ENCODE data around the gene RBFOX1.

RBFOX1 gene

GRCh38 chr16:7335991-7336634 is 3.5 kb downstream of the RBFOX1 start:
- TF ChIP-seq CTCF (IDR thresholded peaks at IDR 0.05; ENCODE audit: low read depth, low read length): no peak
- H3K4me1 ChIP-seq: no peaks in the 10 kb centered on the region

GRCh38 chr16:7336742-7337141 is 4.1 kb downstream of the RBFOX1 start:
- Histone ChIP-seq H3K9me3 (no peaks in the 10 kb centered on the region), H3K4me3 (ENCODE audit: low read depth, low read length) (no peak overlapping the region), H3K36me3 (no peaks in the 10 kb centered on the region), H3K4me1 (no peaks in the 10 kb centered on the region), H3K27me3 (no peaks in the 10 kb centered on the region)
- no peak for TF ChIP-seq CTCF (IDR thresholded peaks at IDR 0.05; ENCODE audit: low read depth, low read length)
- no peak for DNase-seq

More at GRCh38 chr16:7335991-7336634, 3.5 kb downstream of the RBFOX1 start:
- Histone ChIP-seq H3K36me3 (no peaks in the 10 kb centered on the region), H3K27me3 (no peaks in the 10 kb centered on the region), H3K9me3 (no peaks in the 10 kb centered on the region), H3K4me3 (ENCODE audit: low read depth, low read length) (no peak overlapping the region)
- no peak for DNase-seq

- DNase-seq: no peak
- H3K4me1 ChIP-seq: no peaks in the 10 kb centered on the region
- H3K27me3 ChIP-seq: no peaks in the 10 kb centered on the region
- no peak overlapping the region for H3K4me3 ChIP-seq (ENCODE audit: low read depth, low read length)
- H3K9me3 ChIP-seq: no peaks in the 10 kb centered on the region; the same call in 1 of the 2 replicates
- no peaks in the 10 kb centered on the region for H3K36me3 ChIP-seq
- no peak for TF ChIP-seq CTCF (IDR thresholded peaks at IDR 0.05; ENCODE audit: low read depth, low read length)
Measured at GRCh38 chr16:7338826-7339225, 6.2 kb downstream of the RBFOX1 start.

GRCh38 chr16:7339700-7340099 is 7.1 kb downstream of the RBFOX1 start:
- TF ChIP-seq CTCF (IDR thresholded peaks at IDR 0.05; ENCODE audit: low read depth, low read length): no peak
- H3K27me3 ChIP-seq: no peaks in the 10 kb centered on the region
- H3K4me1 ChIP-seq: no peaks in the 10 kb centered on the region
- no peak overlapping the region for H3K4me3 ChIP-seq (ENCODE audit: low read depth, low read length)
- DNase-seq: no peak
- H3K36me3 ChIP-seq: no peaks in the 10 kb centered on the region
- no peaks in the 10 kb centered on the region; the same call in 1 of the 2 replicates for H3K9me3 ChIP-seq

- no peak for DNase-seq
- Histone ChIP-seq H3K4me1 (no peaks in the 10 kb centered on the region), H3K4me3 (ENCODE audit: low read depth, low read length) (no peak overlapping the region), H3K9me3 (no peaks in the 10 kb centered on the region; the same call in 1 of the 2 replicates), H3K36me3 (no peaks in the 10 kb centered on the region), H3K27me3 (no peaks in the 10 kb centered on the region)
- no peak for TF ChIP-seq CTCF (IDR thresholded peaks at IDR 0.05; ENCODE audit: low read depth, low read length)
Measured at GRCh38 chr16:7340938-7341337, 8.3 kb downstream of the RBFOX1 start.

GRCh38 chr16:7342598-7342997 is 10.0 kb downstream of the RBFOX1 start:
- no peaks in the 10 kb centered on the region for H3K27me3 ChIP-seq
- no peaks in the 10 kb centered on the region for H3K4me1 ChIP-seq
- H3K36me3 ChIP-seq: no peaks in the 10 kb centered on the region
- no peak for DNase-seq
- no peak for TF ChIP-seq CTCF (IDR thresholded peaks at IDR 0.05; ENCODE audit: low read depth, low read length)
- no peak overlapping the region for H3K4me3 ChIP-seq (ENCODE audit: low read depth, low read length)
- no peaks in the 10 kb centered on the region; the same call in 1 of the 2 replicates for H3K9me3 ChIP-seq

Data from BE2C (cell line).